Subcutaneous adipose tissue (tissue), 4 donors: Measurements from ENCODE around the gene SYNDIG1. TPM values are rescaled to one million over a fixed set of nuclear protein-coding genes. Genes with fewer than 3 reads are reported as not detected.

Experiments used
- total RNA-seq, 4 donors: library from RNA; depleted of rRNA; stranded (reverse); fragments of >200 nt; gene quantifications; one replicate each; pipeline ENCODE4 v1.1.0, GENCODE V29; 2016
- TF ChIP-seq, protein P1 (sequence below): fragments of 450-650 bp; IDR thresholded peaks from one replicate; pipeline ENCODE4 v1.5.1; 2016; ENCODE audit warnings: low read depth, mild to moderate bottlenecking, control low read depth, antibody characterized with exemption, moderate library complexity

The SYNDIG1 gene
- total RNA-seq, 4 donors from 2014 or later, result 0.17 to 1.5 TPM; not detected in 2

DNA sequence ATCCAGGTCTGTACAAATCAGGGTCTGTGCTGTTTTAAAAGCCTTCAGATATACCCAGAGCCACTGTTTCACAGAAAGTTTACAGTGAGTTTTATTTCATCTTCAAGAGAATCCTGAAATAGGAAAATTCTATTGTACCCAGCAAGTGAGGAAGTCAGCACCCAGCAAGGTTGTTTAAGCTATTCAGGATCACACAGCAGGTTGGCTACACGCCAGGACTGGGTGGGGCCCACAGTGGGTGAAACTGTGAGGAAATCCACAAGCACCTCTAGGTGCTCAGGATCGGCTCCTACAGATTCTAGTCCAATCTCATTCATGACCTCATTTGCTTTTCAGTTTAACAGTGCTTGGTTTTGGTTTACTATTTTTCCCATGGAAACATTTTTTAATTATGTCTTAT, 128.9 kb downstream of the SYNDIG1 start:
- TF ChIP-seq, protein P1, sequence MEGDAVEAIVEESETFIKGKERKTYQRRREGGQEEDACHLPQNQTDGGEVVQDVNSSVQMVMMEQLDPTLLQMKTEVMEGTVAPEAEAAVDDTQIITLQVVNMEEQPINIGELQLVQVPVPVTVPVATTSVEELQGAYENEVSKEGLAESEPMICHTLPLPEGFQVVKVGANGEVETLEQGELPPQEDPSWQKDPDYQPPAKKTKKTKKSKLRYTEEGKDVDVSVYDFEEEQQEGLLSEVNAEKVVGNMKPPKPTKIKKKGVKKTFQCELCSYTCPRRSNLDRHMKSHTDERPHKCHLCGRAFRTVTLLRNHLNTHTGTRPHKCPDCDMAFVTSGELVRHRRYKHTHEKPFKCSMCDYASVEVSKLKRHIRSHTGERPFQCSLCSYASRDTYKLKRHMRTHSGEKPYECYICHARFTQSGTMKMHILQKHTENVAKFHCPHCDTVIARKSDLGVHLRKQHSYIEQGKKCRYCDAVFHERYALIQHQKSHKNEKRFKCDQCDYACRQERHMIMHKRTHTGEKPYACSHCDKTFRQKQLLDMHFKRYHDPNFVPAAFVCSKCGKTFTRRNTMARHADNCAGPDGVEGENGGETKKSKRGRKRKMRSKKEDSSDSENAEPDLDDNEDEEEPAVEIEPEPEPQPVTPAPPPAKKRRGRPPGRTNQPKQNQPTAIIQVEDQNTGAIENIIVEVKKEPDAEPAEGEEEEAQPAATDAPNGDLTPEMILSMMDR, result no peak

- TF ChIP-seq, protein P1, result no peak
Measured at GRCh38 chr20:24598996-24599395, 129.6 kb downstream of the SYNDIG1 start.

GRCh38 chr20:24600012-24600411, 130.6 kb downstream of the SYNDIG1 start:
- TF ChIP-seq, protein P1, result no peak

DNA sequence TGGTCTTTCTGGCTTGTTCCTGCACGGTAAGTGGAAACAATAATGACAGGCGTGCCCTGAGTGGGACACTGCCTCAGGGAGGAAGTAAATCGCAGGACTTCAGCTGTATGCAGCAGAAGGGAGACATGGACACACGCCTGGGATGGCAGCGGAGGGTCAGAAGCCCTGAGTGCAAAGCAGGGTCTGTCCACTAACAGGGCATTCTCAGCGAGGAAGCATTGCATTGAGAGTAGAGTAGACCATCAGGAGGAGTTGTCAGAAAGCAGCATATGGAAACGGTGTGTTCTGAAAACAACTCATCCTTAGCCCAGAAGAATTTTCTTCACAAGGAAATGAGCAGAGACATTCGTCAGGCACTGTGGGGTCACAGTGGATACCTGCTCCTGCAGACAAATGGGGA, 134.0 kb downstream of the SYNDIG1 start:
- TF ChIP-seq, protein P1, result no peak

DNA sequence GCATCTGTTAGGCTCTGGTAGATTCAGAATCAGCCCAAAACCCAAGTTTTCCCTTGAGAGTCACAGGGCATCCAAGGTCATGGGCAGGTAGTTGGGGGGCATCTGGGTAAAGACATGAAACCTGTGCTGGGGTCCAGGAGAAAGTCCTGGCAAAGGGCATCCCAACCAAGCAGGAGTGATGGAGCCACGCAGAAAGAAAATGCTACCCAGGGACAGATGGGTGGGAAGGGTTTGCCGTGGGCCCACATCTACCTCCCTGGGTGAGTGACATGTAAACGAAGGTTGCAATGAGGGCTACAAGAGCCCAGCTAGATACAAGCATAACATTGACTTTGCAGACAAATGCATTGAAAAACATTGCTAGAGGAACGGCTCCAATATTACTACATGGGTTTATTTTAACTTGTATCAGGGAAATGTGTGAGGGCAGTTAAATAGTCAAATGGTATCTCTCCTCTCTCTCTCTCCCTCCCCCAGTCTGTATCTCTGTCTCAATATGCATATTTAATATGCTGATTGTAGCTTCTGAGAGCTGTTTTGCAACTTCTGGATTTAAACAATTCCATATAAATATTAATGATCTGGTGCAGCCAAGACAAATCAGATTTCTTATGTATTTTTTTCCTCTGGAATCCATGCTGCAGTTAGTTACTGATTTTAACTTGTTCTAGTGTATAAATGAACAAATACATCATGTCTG, 135.7 kb downstream of the SYNDIG1 start:
- TF ChIP-seq, protein P1, result no peak

- TF ChIP-seq, protein P1, result no peak
Measured at GRCh38 chr20:24605937-24606455, 136.6 kb downstream of the SYNDIG1 start.

DNA sequence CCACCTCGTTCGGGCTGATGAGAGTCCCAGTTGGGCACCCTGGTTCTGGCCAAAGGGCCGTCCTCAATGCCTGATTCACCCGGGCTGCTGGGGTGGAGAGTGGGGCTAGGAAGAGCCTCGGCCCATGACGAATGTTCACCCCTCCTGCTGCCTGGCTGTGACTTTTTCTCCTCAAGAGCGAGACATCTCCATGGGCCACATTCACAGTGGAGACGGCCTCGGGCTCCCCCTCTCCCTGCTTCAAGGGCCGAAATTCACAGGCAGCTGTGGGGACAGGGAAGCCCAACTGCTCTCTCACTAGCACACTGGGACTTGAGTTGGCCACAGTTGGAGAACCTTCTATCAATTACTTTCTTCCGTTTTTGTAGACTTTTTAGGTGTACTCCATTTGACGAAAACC, 138.0 kb downstream of the SYNDIG1 start:
- TF ChIP-seq, protein P1, result no peak
